ENCODE data around the gene BLACAT1. TPM values are rescaled to one million over a fixed set of nuclear protein-coding genes. Genes with fewer than 3 reads are reported as not detected.

BLACAT1 gene
- total and polyA plus RNA-seq, 10 donors, result 0.02 to 0.51 (median 0.24) TPM; not detected in 4

DNA sequence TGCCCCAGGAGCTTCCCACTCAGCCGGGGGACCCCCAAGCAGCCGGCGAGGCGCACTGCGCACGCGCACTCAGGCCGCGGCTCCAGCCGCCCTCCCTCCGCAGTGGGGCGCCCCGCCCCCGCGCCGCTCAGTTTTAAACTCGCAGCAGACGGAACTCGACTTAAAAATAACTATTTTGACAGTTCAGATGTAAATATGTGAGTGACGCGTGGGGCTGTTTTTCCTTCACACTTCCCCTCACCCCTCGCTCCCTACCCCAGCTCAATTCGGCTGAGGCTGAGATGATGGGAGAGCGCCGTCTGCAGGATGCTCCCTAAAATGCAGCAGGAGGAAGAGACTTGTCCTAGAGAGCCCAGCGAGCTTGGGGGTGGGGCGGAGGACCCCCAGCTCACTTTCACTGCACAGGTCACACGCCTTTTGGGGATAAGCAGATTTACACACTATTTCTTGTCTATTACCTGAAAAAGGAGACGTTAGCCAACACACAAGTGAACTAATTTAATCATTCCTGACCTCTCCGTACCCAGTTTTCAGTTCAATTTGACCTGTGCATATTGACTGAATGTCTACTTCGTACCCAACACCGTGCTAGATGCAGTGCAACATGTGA, 25.0 kb downstream of the BLACAT1 start:
- Histone ChIP-seq H3K4me1 (peaks cover 0 to 27% (median 22%) of the 10 kb centered on the region in 6 donors), H3K9me3 (no peaks in the 10 kb centered on the region), H3K36me3 (no peaks in the 10 kb centered on the region), H3K4me3 (peak overlapping the region; percentile 22 to 73 (median 38)), H3K27me3 (replicated peaks in 1 of 7) (peaks cover 0 to 22% (median 0%) of the 10 kb centered on the region in 7 donors), H3K27ac (peak overlapping the region in 1 of 8 donors; percentile 53)
- peak in 1 of 3 donors; percentile 15 for TF ChIP-seq POLR2AphosphoS5 (IDR thresholded peaks at IDR 0.05)
- TF ChIP-seq, protein P1, sequence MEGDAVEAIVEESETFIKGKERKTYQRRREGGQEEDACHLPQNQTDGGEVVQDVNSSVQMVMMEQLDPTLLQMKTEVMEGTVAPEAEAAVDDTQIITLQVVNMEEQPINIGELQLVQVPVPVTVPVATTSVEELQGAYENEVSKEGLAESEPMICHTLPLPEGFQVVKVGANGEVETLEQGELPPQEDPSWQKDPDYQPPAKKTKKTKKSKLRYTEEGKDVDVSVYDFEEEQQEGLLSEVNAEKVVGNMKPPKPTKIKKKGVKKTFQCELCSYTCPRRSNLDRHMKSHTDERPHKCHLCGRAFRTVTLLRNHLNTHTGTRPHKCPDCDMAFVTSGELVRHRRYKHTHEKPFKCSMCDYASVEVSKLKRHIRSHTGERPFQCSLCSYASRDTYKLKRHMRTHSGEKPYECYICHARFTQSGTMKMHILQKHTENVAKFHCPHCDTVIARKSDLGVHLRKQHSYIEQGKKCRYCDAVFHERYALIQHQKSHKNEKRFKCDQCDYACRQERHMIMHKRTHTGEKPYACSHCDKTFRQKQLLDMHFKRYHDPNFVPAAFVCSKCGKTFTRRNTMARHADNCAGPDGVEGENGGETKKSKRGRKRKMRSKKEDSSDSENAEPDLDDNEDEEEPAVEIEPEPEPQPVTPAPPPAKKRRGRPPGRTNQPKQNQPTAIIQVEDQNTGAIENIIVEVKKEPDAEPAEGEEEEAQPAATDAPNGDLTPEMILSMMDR (IDR thresholded peaks at IDR 0.05 in 8 of 11, conservative IDR thresholded peaks at IDR 0.05 in 3 of 11), result peak in 10 of 11 experiments; percentile 36 to 79 (median 68)
- TF ChIP-seq POLR2A (IDR thresholded peaks at IDR 0.05), result no peak
- intact Hi-C loops (cut with DNase I; ENCODE audit: low total_unique reads), result no loop called here
- DNase-seq, result peak; percentile 84
- WGBS, 5 donors, result 7 to 9% (median 7%) methylated on average over 31 to 32 of the region's 32 CpGs

- 60 to 73% (median 66%) methylated on average over 29 of the region's 29 CpGs for WGBS, 5 donors
- TF ChIP-seq, protein P1 (IDR thresholded peaks at IDR 0.05 in 8 of 11, conservative IDR thresholded peaks at IDR 0.05 in 3 of 11), result no peak
- TF ChIP-seq POLR2A (IDR thresholded peaks at IDR 0.05), result no peak
- TF ChIP-seq POLR2AphosphoS5 (IDR thresholded peaks at IDR 0.05), result no peak
- H3K27me3 ChIP-seq (replicated peaks in 1 of 7), result peaks cover 0 to 25% (median 0%) of the 10 kb centered on the region in 7 donors
- H3K4me1 ChIP-seq, result peaks cover 0 to 20% (median 15%) of the 10 kb centered on the region in 6 donors
- no peaks in the 10 kb centered on the region for H3K9me3 ChIP-seq
- H3K36me3 ChIP-seq, result no peaks in the 10 kb centered on the region
- H3K4me3 ChIP-seq, result peak overlapping the region; percentile 22 to 73 (median 38)
- H3K27ac ChIP-seq, result peak overlapping the region in 1 of 8 donors; percentile 53
- peak; percentile 71 for DNase-seq
- intact Hi-C loops (cut with DNase I; ENCODE audit: low total_unique reads), result no loop called here
These were observed 25.8 kb downstream of the BLACAT1 start for GRCh38 chr1:205429762-205430695.

GRCh38 chr1:205424901-205425600, 30.8 kb downstream of the BLACAT1 start:
- TF ChIP-seq POLR2AphosphoS5 (IDR thresholded peaks at IDR 0.05) (no peak), POLR2A (IDR thresholded peaks at IDR 0.05) (no peak)
- TF ChIP-seq, protein P1 (IDR thresholded peaks at IDR 0.05 in 8 of 11, conservative IDR thresholded peaks at IDR 0.05 in 3 of 11), result no peak
- Histone ChIP-seq H3K9me3 (no peaks in the 10 kb centered on the region), H3K4me3 (no peak overlapping the region), H3K36me3 (no peaks in the 10 kb centered on the region), H3K27me3 (replicated peaks in 1 of 7) (peaks cover 0 to 19% (median 0%) of the 10 kb centered on the region in 7 donors), H3K4me1 (peaks cover 0 to under 1% (median 0%) of the 10 kb centered on the region in 6 donors), H3K27ac (no peak overlapping the region)
- WGBS, 5 donors, result 50 to 59% (median 57%) methylated on average over 8 of the region's 8 CpGs
- intact Hi-C loops (cut with DNase I; ENCODE audit: low total_unique reads), result no loop called here
- DNase-seq, result no peak

All from spleen (tissue), 11 donors.